Gastroesophageal sphincter (tissue), 4 donors: ENCODE measurements around the gene UGT1A5. TPM values are rescaled to one million over a fixed set of nuclear protein-coding genes. Genes with fewer than 3 reads are reported as not detected.

ENCODE experiments used
- ATAC-seq: fragments of 150-250 bp; one replicate; pipeline ENCODE4 v1.9.1; 2016; ENCODE audit warnings: mild to moderate bottlenecking, moderate library complexity
- H3K27ac ChIP-seq, 4 donors: fragments of 200-600 bp; sonication (generic) in 3 of 4; 1 replicate in 3 of 4; 2 replicates in 1 of 4; pipeline ENCODE4 v1.5.1; 2016 to 2019
- H3K27me3 ChIP-seq: fragments of 200-600 bp; sonication (generic); one replicate; pipeline ENCODE4 v1.5.1; 2019
- H3K36me3 ChIP-seq, 2 donors: fragments of 200-600 bp; sonication (generic); one replicate each; pipeline ENCODE4 v1.5.1; 2019; ENCODE audit warnings: control low read depth in 1 of 2
- H3K4me1 ChIP-seq, 3 donors: fragments of 200-600 bp; sonication (generic); 1 replicate in 2 of 3; 2 replicates in 1 of 3; pipeline ENCODE4 v1.5.1; 2016 to 2019; ENCODE audit warnings: control low read depth in 2 of 3
- H3K4me3 ChIP-seq, 2 donors: fragments of 200-600 bp; sonication (generic); one replicate each; pipeline ENCODE4 v1.5.1; 2019; ENCODE audit warnings: mild to moderate bottlenecking in 1 of 2, moderate library complexity in 1 of 2
- H3K9me3 ChIP-seq, 3 donors: fragments of 200-600 bp; sonication (generic); one replicate each; pipeline ENCODE4 v1.5.1; 2017 to 2019; ENCODE audit warnings: control low read depth in 2 of 3
- EP300 ChIP-seq: sonication (generic); formaldehyde crosslinking; IDR thresholded peaks from one replicate; pipeline ENCODE4 v1.6.1; 2017; ENCODE audit warnings: antibody characterized with exemption, mild to moderate bottlenecking
- POLR2A ChIP-seq, 2 donors: fragments of 450-650 bp; IDR thresholded peaks; one replicate each; pipeline ENCODE4 v1.6.1; 2017; ENCODE audit warnings: antibody characterized with exemption in 2 of 2, mild to moderate bottlenecking in 2 of 2, moderate library complexity in 1 of 2
- POLR2AphosphoS5 ChIP-seq: sonication (generic); formaldehyde crosslinking; IDR thresholded peaks from one replicate; pipeline ENCODE4 v1.6.1; 2017; ENCODE audit warnings: antibody characterized with exemption
- WGBS, 2 donors: methylation state at CpG; one replicate each; pipeline ENCODE4 v1.1.5; 2018; ENCODE audit warnings: low coverage in 1 of 2; 5-methylcytosine and 5-hydroxymethylcytosine counted together
- total RNA-seq, 4 donors: library from RNA; depleted of rRNA; stranded (reverse); fragments of >200 nt; gene quantifications; one replicate each; pipeline ENCODE4 v1.1.0, GENCODE V29; 2016
- TF ChIP-seq, protein P1 (sequence below), 4 experiments: fragments of 200-600 bp in 2 of 4; fragments of 450-650 bp in 2 of 4; sonication (generic) in 1 of 4; IDR thresholded peaks; one replicate each; pipeline ENCODE4 v1.5.1; 2017 to 2019; ENCODE audit warnings: antibody characterized with exemption in 4 of 4, mild to moderate bottlenecking in 2 of 4, moderate library complexity in 2 of 4

UGT1A5 gene
- total RNA-seq, 4 donors from 2014 or later = not detected

DNA sequence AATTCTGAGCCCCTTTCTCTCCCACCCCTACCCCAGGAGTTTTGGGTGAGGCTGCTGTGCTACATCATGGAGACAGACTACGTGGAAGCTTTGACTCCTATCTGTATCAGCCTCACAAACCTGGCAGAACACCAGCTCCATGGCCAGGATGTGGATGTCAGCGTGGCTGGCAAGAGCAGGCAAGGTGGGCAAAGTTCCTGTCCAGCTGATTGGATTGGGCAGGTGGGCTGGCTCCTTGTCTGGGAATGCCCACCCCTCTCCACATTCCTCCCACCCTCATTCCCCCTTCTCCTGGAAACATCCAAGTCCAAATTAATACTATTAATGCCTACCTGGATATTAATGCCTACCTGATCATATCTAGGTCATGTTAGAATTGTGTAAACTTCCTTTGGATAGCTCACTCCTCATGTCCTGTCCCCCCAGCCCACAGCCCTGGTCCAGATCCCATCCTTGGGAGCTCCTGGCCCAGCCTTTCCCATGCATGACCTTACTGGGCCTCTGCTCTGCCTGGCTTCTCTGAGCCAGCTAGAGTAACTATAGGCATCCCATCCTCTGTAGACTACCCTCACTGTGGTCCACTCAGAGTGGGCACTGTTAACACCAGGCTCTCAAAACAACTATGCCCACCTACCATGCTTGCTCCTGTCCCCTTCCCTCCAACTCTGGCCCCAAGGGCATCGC is 89.6 kb downstream of the UGT1A5 start:
- TF ChIP-seq, protein P1, sequence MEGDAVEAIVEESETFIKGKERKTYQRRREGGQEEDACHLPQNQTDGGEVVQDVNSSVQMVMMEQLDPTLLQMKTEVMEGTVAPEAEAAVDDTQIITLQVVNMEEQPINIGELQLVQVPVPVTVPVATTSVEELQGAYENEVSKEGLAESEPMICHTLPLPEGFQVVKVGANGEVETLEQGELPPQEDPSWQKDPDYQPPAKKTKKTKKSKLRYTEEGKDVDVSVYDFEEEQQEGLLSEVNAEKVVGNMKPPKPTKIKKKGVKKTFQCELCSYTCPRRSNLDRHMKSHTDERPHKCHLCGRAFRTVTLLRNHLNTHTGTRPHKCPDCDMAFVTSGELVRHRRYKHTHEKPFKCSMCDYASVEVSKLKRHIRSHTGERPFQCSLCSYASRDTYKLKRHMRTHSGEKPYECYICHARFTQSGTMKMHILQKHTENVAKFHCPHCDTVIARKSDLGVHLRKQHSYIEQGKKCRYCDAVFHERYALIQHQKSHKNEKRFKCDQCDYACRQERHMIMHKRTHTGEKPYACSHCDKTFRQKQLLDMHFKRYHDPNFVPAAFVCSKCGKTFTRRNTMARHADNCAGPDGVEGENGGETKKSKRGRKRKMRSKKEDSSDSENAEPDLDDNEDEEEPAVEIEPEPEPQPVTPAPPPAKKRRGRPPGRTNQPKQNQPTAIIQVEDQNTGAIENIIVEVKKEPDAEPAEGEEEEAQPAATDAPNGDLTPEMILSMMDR (IDR thresholded peaks at IDR 0.05) = no peak
- TF ChIP-seq POLR2AphosphoS5 (no peak), EP300 (no peak), POLR2A (IDR thresholded peaks at IDR 0.05) (no peak)
- Histone ChIP-seq H3K9me3 (no peaks in the 10 kb centered on the region), H3K36me3 (no peaks in the 10 kb centered on the region), H3K4me3 (no peak overlapping the region), H3K4me1 (no peaks in the 10 kb centered on the region), H3K27ac (no peak overlapping the region), H3K27me3 (peaks cover 13% of the 10 kb centered on the region)
- 58 to 86% methylated on average over 1 to 2 of the region's 3 CpGs for WGBS, 2 donors
- ATAC-seq = no peak

GRCh38 chr2:233803292-233803911 is 90.7 kb downstream of the UGT1A5 start:
- no peaks in the 10 kb centered on the region for H3K4me1 ChIP-seq
- H3K4me3 ChIP-seq = no peak overlapping the region
- no peak for ATAC-seq
- H3K27ac ChIP-seq = no peak overlapping the region
- H3K9me3 ChIP-seq = no peaks in the 10 kb centered on the region
- no CpG with 5 or more reads among the region's 2 CpGs for WGBS, 2 donors
- H3K36me3 ChIP-seq = no peaks in the 10 kb centered on the region
- peaks cover 24% of the 10 kb centered on the region for H3K27me3 ChIP-seq
- no peak for TF ChIP-seq POLR2AphosphoS5
- no peak for TF ChIP-seq POLR2A (IDR thresholded peaks at IDR 0.05)
- TF ChIP-seq, protein P1 (IDR thresholded peaks at IDR 0.05) = no peak
- TF ChIP-seq EP300 = no peak

- Histone ChIP-seq H3K27ac (no peak overlapping the region), H3K27me3 (peaks cover 30% of the 10 kb centered on the region), H3K36me3 (no peaks in the 10 kb centered on the region), H3K9me3 (no peaks in the 10 kb centered on the region), H3K4me3 (no peak overlapping the region), H3K4me1 (no peaks in the 10 kb centered on the region)
- ATAC-seq = no peak
- TF ChIP-seq POLR2AphosphoS5 (no peak), POLR2A (IDR thresholded peaks at IDR 0.05) (no peak), EP300 (no peak)
- TF ChIP-seq, protein P1 (IDR thresholded peaks at IDR 0.05) = no peak
- WGBS, 2 donors = 43% methylated on average over 2 of the region's 8 CpGs; no CpG with 5 or more reads in 1 of the 2 donors
Measured at GRCh38 chr2:233803994-233804393, 91.3 kb downstream of the UGT1A5 start.

DNA sequence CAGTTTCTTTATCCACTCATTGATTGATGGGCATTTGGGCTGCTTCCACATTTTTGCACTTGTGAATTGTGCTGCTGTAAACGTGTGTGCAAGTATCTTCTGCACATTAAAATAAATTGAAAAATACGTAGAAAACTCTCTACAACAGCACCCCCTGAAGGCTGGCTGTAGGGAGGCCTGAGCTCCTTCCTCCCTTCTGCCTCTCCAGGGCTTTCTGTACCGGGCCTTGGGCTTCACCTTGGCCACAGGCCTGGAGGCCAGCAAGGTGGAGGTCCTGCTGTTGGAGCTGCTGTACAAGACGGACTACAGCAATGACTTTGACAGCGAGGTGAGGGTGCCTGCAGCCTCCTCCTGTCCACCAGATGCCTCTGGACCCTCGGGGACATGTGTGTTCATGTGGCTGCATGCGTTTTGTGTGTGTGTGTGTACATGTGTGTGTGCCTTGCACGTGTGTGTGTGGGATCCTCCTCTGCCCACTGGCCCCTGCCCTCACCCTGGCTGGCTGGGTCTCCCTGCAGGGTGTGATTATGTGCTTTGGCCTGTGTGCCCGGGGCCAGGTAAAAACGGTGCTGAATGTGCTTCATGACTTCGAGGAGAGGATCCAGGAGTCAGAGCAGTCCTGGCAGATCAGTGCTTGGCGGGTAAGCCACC is 94.6 kb downstream of the UGT1A5 start:
- TF ChIP-seq, protein P1 (IDR thresholded peaks at IDR 0.05) = no peak
- TF ChIP-seq POLR2AphosphoS5 (no peak), EP300 (no peak), POLR2A (IDR thresholded peaks at IDR 0.05) (no peak)
- H3K4me3 ChIP-seq = no peak overlapping the region
- H3K27me3 ChIP-seq = peaks cover 35% of the 10 kb centered on the region
- H3K9me3 ChIP-seq = no peaks in the 10 kb centered on the region
- H3K27ac ChIP-seq = no peak overlapping the region
- 56 to 63% methylated on average over 2 to 3 of the region's 12 CpGs for WGBS, 2 donors
- no peaks in the 10 kb centered on the region for H3K36me3 ChIP-seq
- H3K4me1 ChIP-seq = no peaks in the 10 kb centered on the region
- no peak for ATAC-seq
